Diencephalon (tissue), 1 donor: ENCODE results near the gene PCDHGB7. TPM values are rescaled to one million over a fixed set of nuclear protein-coding genes. Genes with fewer than 3 reads are reported as not detected.

Source experiments
- total RNA-seq: library from RNA; depleted of rRNA; stranded (reverse); fragments of >200 nt; gene quantifications from one replicate; pipeline ENCODE4 v1.2.3, GENCODE V29; 2014

PCDHGB7 gene
- total RNA-seq, 1 donor from 2014 or later, result 18.2 TPM

Other genes starting within 250 kb of the PCDHGB7 start
- gene PCDHB7, start 245.0 kb upstream of the PCDHGB7 start, total RNA-seq, result 8.5 TPM
- gene PCDHB8, start 239.9 kb upstream of the PCDHGB7 start, total RNA-seq, result 8.1 TPM
- 5.8 TPM for gene PCDHB16, start 235.3 kb upstream of the PCDHGB7 start, total RNA-seq
- 9.2 TPM for gene PCDHB9, start 230.5 kb upstream of the PCDHGB7 start, total RNA-seq
- gene PCDHB10, start 225.3 kb upstream of the PCDHGB7 start, total RNA-seq, result 22.4 TPM
- gene PCDHB11, start 218.1 kb upstream of the PCDHGB7 start, total RNA-seq, result 14.8 TPM
- gene PCDHB12, start 209.0 kb upstream of the PCDHGB7 start, total RNA-seq, result 15.5 TPM
- 10.8 TPM for gene PCDHB13, start 203.8 kb upstream of the PCDHGB7 start, total RNA-seq
- gene PCDHB14, start 194.3 kb upstream of the PCDHGB7 start, total RNA-seq, result 12.7 TPM
- gene PCDHB15, start 172.3 kb upstream of the PCDHGB7 start, total RNA-seq, result 22.6 TPM
- 0.23 TPM for gene SLC25A2, start 113.6 kb upstream of the PCDHGB7 start, total RNA-seq
- 103 TPM for gene TAF7, start 96.9 kb upstream of the PCDHGB7 start, total RNA-seq
- 4.2 TPM for gene PCDHGA1, start 87.2 kb upstream of the PCDHGB7 start, total RNA-seq
- gene PCDHGA2, start 78.9 kb upstream of the PCDHGB7 start, total RNA-seq, result 8.5 TPM
- gene PCDHGA3, start 73.8 kb upstream of the PCDHGB7 start, total RNA-seq, result 7.2 TPM
- 10.4 TPM for gene PCDHGB1, start 67.6 kb upstream of the PCDHGB7 start, total RNA-seq
- 12.5 TPM for gene PCDHGA4, start 62.7 kb upstream of the PCDHGB7 start, total RNA-seq
- 7.6 TPM for gene PCDHGB2, start 57.7 kb upstream of the PCDHGB7 start, total RNA-seq
- 7.2 TPM for gene PCDHGA5, start 53.5 kb upstream of the PCDHGB7 start, total RNA-seq
- 9.2 TPM for gene PCDHGB3, start 47.4 kb upstream of the PCDHGB7 start, total RNA-seq
- 11.3 TPM for gene PCDHGA6, start 43.8 kb upstream of the PCDHGB7 start, total RNA-seq
- 7.6 TPM for gene PCDHGA7, start 34.9 kb upstream of the PCDHGB7 start, total RNA-seq
- 14.8 TPM for gene PCDHGB4, start 30.0 kb upstream of the PCDHGB7 start, total RNA-seq
- gene PCDHGA8, start 25.0 kb upstream of the PCDHGB7 start, total RNA-seq, result 6.9 TPM
- gene PCDHGB5, start 19.7 kb upstream of the PCDHGB7 start, total RNA-seq, result 24.0 TPM
- 14.3 TPM for gene PCDHGA9, start 14.9 kb upstream of the PCDHGB7 start, total RNA-seq
- gene PCDHGB6, start 9.7 kb upstream of the PCDHGB7 start, total RNA-seq, result 17.8 TPM
- 15.2 TPM for gene PCDHGA10, start 4.7 kb upstream of the PCDHGB7 start, total RNA-seq
- gene PCDHGA11, start 3.4 kb downstream of the PCDHGB7 start, total RNA-seq, result 18.9 TPM
- gene PCDHGA12, start 12.8 kb downstream of the PCDHGB7 start, total RNA-seq, result 7.4 TPM
- 69.0 TPM for gene PCDHGC3, start 58.3 kb downstream of the PCDHGB7 start, total RNA-seq
- gene PCDHGC4, start 67.4 kb downstream of the PCDHGB7 start, total RNA-seq, result 91.6 TPM
- gene PCDHGC5, start 71.4 kb downstream of the PCDHGB7 start, total RNA-seq, result 9.5 TPM
- gene DIAPH1, start 201.3 kb downstream of the PCDHGB7 start, total RNA-seq, result 26.1 TPM
- gene HDAC3, start 219.2 kb downstream of the PCDHGB7 start, total RNA-seq, result 54.9 TPM
- 18.9 TPM for gene RELL2, start 219.3 kb downstream of the PCDHGB7 start, total RNA-seq
- gene FCHSD1, start 233.7 kb downstream of the PCDHGB7 start, total RNA-seq, result 9.5 TPM